GM21528 (cell line): ENCODE measurements around the gene EIF4H.
"Not testable (repeated sequence)": the region's sequence is repeated elsewhere in the genome, so short reads cannot be mapped to it uniquely, and the experiment has no call there.

Experiments
- ATAC-seq: cut with Tn5 transposase; IDR thresholded peaks from one replicate; pipeline ENCODE4 v1.9.1; 2021; ENCODE audit warnings: mild to moderate bottlenecking, moderate library complexity; ENCODE audit not compliant: unreplicated experiment, low FRiP score

The EIF4H gene

DNA sequence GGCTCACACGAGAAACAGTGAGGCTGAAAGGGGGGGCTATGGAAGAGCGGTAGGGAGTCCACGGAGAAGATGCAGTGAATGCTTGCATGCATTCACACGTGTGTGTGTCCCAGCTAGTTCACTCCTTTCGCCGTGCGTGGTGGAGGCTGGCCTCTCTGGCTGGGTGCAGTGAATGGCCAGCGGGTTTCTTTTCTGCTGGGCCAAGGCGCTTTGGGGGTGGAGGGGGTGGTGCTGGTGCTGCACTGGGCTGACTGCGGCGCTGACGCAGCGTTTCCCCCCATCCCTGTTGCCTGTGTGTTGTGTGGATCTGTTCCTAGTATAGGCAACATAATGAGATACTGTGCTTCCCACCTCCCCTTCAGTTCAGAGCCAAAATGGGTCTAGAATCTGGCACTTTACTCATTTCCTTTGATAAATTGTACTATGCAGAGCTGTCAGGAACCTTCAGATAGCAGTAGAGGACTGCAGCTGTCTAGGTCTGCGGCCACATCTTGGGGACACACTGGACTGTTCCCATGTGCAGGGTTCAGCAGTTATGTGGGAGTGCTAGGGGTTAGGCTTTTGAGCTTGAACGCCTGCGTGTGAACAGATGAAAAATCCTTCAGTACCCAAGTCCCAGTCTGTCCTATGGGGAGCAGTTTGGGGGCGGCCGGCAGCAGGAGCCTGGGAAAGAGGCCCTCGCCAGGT, 22.0 kb downstream of the EIF4H start:
- not testable (repeated sequence) for ATAC-seq

DNA sequence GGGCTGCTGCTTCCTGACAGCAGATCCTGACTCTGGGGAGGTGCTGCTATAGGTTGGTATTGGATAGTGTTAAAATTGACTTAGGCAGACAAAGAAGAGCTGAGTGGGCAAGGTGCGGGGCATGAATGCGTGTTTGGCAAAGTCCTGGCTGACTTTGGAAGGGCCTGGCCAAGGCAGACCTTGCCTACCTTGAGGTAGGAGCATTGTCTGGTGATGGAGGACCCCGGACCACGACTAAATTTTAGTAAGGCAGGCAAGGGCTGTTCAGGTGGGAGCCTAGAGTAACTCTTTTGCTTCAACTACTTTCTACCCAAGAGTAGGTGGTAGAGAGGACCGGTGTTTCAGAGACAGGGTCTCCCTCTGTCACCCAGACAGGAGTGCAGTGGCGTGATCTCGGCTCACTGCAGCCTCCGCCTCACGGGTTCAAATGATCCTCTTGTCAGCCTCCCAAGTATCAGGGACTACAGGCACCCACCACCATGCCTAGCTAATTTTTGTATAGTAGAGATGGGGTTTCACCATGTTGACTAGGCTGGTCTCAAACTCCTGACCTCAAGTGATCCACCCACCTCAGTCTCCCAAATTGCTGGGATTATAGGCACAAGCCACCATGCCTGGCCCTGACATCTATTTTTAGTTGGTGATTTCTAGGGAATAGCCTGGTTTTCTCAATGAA, 23.4 kb downstream of the EIF4H start:
- ATAC-seq = no peak

DNA sequence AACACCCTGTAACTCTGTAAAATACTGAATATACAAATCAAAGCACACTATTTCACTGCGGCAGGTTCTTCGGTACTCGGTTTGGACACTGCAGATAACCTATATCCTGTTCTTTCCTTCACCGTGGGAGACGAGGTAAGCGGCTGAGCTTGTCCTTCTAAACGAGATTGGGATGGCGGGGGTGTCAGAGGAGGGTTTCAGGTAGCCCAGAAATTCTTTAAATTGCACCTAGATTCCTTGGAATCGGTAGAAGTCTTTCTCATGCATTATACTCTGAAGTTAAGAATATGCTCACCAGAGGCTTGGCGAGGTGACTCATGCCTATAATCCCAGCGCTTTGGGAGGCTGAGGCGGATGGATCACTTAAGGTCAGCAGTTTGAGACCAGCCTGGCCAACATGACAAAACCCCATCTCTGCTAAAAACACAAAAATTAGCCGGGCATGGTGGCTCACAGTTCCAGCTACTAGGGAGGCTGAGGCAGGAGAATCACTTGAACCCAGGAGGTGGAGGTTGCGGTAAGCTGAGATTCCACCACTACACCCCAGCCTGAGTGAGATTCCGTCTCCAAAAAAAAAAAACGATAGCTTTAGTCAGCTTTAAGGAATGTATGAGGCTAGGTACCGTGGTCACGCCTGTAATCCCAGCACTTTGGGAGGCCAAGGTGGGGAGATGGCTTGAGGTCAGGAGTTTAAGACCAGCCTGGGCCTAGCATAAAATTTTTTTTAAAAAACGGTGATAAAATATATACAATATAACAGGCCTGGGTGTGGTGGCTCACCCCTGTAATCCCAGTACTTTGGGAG, 25.6 kb downstream of the EIF4H start:
- ATAC-seq = no peak

DNA sequence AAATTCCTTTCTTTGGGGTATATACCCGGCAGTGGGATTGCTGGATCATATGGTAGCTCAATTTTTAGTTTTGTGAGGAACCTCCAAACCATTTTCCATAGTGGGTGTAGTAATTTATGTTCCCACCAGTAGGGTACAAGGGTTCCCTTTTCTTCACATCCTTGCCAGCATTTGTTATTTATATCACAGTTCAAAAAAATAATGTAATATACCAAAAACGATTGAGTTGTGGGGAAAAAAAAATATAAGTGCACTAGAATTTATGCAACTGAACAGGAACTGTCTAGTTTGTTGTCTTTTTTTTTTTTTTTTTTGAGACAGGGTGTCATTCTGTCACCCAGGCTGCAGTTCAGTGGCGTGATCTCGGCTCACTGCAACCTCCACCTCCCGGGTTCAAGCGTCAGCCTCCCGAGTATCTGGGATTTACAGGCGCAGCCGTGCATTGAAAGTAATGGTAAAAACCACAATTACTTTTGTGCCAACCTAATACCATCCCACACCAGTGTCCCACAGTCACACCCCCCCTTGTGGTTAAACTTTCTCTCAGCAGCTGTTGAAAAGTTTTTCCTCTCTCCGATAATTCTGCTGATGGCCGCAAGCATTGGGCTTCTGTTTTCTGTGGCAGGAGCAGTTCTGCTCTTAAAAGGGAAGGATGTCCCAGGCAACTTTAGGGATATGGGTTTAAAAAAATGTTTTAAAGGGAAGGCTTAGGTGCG, 28.8 kb downstream of the EIF4H start:
- no peak for ATAC-seq

DNA sequence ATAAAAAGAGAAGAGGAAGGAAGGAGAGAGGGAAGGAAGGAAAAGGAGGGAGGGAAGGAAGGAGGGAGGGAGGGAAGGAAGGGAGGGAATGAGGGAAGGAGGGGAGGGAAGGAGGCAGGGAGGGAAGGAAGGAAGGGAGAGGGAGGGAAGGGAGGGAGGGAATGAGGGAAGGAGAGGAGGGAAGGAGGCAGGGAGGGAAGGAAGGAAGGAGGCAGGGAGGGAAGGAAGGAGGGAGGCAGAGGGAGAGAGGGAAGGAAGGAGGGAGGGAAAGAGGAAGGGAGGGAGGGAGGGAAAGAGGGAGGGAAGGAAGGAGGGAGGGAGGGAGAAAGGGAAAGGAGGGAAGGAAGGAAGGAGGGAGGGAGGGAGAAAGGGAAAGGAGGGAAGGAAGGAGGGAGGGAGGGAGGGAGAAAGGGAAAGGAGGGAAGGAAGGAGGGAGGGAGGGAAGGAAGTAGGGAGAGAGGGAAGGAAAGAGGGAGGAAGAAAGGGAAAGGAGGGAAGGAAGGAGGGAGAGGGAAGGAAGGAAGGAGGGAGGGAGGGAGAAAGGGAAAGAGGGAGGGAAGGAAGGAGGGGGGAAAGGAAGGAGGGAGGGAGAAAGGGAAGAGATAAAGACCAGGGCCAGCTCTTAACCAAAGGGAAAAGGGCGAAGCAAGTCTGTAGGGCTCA, 29.9 kb downstream of the EIF4H start:
- no peak for ATAC-seq

DNA sequence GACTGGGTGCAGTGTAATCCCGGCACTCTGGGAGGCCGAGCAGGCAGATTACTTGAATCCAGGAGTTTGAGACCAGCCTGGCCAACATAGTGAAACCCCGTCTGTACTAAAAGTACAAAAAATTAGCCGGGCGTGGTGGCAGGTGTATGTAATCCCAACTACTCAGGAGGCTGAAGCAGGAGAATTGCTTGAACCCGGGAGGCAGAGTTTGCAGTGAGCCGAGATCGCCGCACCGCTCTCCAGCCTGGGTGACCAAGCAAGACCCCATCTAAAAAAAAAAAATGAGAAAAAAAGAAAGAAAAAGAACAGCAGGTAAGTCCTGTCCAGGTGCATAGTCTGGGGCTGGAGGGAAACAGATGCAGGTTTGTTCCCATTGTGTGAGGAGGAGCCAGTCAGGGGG, 31.9 kb downstream of the EIF4H start:
- ATAC-seq = not testable (repeated sequence)

DNA sequence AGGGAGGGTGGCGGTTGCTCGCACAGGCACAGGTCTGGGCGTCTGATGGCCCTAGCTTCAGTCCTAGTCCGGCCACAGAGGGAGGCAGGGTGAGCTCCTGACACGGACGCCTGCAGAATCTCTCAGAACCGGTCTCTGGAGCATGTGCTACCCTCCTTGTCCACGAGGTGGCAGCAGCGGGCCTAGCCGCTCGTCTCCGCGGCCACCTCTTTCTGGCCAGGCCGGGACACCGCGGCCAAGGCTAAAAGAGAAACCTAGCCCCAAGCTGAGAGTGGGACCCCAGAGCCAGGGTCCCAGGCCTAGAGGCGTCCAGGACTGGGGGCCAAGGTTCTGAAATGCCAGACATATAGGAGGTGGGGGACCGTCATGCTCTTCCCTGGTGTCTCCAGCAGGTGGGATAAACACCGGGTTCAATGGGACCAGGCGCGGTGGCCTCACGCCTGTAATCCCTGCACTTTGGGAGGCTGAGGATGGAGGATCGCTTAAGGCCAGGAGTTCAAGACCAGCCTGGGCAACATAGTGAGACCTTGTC, 32.5 kb downstream of the EIF4H start:
- no peak for ATAC-seq

DNA sequence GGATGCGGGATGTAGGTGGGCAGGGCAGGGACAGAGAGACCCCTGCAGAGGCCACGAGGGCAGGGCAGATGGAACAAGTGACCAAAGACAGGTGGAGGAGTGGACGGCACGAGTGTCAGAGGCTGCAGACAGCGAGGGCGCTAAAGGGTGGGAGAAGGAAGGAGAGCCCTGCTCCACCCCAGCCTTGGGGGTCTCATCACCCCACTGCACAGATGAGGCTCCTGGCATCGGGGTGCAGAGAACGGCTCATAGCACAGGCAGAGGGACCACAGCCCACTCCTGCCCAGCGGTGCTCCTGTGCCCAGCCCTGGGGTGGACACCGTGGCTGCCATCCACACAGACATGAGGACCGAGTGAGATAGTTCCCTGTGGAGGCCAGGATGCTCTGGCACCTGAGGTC, 33.4 kb downstream of the EIF4H start:
- no peak for ATAC-seq

DNA sequence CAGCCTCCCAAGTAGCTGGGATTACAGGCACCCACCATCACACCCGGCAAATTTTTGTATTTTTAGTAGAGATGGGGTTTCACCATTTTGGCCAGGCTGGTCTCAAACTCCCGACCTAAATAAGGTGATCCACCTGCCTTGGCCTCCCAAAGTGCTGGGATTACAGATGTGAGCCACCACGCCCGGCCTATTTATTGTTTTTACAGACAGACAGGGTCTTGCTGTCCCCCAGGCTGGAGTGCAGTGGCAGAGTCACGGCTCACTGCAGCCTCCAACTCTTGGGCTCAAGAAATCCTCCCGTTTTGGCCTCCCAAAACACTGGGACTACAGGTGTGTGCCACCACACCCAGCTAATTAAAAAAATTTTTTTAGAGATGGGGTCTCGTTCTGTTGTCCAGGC, 34.1 kb downstream of the EIF4H start:
- not testable (repeated sequence) for ATAC-seq

DNA sequence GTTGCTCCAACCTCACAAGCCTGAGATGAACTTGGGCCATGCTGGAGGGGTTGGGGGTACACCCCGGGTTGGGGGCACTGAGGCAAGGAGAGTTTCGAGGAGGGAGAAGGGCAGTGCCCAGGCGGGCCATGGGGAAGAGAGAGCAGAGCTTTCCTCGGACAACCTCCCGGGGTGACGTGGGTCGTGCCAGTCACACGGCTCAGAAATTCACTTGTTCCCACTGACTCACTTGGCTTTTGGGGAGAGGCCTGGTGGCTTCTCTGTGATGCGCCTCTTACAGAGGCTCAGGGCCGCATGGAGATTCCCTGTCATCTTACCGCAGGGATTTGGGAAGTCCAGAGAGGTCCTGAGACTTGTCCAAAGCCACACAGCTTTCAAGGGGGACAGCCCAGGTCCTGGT, 38.5 kb downstream of the EIF4H start:
- ATAC-seq = no peak

DNA sequence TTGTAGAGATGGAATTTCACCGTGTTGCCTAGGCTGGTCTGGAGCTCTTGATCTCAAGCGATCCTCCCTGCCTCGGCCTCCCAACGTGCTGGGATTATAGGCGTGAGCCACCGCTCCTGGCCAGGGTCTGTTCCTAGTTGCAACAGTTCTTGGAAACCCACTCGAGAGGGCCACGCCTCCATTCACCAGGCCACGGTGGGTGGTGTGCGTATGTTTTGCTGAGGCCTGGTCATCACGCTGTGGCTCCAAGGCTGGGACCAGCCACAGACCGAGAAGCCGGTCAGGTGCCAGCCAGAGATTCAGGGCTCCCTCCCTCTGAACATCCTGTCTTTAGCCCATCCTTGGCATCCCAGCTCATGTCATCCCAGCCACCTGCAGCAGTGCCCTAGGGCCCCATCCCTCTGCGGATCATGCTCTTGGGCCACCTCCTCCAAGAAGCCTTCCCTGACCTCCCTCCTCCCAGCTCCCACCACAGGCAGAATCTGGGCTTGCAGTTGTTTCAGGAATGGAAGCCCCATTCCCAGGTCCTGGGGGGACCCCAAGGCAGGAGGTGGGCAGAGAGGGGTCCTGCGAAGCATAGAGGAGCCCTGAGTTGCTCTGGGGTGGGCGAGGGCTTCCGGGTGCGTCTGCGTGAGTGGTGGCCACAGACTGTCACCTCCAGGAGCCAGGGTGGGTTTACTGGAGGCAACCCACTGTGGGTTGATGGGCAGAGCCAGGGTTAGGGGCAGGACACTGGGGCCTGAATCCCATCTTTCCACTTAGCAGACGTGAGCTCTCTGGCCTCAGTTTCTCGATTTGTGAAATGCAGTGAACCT, 40.9 kb downstream of the EIF4H start:
- no peak for ATAC-seq

DNA sequence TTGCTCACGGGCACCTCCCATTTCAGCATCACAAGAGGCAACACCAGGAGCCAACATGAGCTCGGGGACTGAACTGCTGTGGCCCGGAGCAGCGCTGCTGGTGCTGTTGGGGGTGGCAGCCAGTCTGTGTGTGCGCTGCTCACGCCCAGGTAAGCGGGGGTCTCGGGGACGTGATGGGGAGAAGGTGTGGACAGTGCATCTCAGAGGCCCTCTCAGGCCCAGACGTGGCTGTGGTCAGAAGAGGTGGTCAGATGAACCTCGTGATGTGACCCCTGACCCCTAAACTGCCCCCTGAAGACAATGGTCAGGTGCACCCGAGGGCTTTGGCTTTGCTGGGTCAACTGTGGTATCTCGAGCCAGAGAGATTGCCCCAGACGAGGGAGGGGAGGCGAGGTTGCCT, 41.8 kb downstream of the EIF4H start:
- ATAC-seq = no peak

DNA sequence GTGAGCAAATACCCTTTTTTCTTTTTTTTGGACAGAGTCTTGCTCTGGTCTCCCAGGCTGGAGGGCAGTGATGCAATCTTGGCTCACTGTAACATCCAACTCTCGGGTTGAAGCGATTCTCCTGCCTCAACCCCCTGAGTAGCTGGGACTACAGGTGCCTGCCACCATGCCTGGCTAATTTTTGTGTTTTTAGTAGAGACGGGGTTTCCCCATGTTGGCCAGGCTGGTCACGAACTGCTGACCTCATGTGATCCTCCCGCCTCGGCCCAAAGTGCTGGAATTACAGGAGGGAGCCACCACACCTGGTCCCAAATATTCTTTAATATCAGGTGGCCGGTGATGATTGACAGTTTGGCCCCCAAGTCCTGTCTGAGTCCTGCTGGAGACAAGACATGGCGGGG, 42.2 kb downstream of the EIF4H start:
- no peak for ATAC-seq

DNA sequence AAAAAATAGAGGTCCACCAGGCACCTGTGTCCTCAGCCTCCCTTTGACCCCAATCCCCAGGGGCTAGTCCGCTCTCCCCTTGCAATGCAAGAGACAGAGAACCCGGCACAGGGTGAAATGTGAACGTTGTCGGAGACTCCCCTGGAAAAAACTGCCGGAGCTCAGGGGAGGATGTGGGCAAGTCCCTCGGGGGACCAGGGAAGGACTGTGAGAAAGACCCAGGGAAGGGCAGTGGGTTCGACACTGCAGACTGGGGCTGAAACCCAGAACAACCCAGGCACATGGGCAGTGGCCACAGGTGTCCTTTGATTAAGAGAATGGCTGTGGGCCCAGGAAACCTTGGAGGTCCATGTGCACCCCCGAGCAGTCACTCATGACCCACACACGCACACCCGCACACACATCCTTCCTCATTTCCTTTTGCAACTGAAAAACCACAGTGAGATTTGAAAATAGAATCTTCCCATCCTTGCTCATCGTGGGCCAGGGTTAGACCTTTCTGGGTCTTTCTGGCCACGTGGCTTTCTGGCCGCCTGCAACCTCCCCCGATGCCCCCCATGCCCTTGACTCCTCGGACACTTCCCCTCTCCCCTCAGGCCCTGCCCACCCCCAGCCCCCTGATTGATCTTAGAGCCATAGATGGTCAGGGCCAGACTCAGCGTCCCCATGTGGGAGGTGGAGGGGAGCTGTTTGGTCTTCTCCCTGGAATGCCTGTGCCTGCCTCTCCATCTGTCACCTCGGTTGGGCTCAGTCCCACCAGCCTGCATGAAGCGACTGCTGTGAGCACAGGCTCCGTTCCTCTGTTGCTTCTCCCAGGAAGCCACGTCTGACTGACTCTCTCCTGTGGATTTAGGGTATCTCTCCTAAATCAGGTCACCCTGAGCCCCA, 43.5 kb downstream of the EIF4H start:
- ATAC-seq = peak; percentile 48

DNA sequence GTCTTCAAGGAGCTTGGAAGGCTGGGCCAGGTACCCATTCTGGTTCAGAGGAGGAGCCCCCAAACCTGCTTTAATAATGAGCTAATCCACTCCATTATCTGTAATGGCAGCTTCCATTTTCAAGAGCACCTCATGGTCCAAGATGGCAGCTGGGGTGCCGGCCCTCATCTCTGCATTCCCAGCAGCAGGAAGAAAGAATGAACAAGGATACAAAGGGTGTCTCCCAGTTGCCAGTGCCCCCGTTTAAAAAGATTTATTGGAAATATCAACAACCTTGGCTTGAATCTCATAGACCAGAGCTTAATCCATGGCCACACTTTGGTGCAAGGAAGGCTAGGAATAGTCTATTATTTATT, 44.2 kb downstream of the EIF4H start:
- ATAC-seq = no peak

DNA sequence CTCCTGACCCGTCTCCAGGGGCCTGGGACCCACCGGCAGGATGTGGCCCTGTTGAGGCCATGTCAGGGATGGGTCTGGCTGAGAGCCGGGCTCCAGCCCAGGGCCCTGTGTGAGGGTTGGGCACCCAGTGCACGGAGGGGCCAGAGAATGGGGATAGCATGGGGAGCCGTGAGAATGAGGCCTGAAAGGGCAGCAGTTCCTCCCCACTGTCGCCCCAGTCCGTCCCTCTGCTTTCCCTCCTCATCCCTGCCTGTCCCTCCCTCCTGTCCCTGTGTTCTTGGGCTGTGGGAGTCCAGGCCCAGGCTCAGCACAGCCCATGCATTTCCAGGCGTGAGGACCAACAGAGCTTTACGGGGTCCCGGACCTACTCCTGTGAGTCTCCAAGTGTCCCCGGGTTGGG, 45.3 kb downstream of the EIF4H start:
- no peak for ATAC-seq

DNA sequence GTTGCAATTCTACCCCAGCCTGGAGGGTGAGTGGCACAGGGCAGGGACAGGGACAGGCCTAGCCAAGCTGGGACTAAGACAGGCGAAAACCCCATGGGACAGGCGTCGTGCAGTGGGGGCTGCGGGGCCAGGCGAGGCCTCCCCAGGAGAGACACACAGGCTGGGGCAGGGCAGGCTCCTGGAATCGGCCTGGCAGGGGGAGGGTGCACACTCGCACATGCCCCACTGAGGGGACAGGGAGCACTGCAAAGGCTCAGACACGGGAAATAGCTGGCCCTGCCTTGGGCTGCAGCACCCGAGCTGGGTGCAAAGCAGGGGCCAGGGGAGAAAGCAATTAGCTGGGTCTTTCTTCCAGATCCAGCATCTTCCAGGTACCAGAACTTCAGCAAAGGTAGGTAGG, 46.1 kb downstream of the EIF4H start:
- ATAC-seq = no peak

DNA sequence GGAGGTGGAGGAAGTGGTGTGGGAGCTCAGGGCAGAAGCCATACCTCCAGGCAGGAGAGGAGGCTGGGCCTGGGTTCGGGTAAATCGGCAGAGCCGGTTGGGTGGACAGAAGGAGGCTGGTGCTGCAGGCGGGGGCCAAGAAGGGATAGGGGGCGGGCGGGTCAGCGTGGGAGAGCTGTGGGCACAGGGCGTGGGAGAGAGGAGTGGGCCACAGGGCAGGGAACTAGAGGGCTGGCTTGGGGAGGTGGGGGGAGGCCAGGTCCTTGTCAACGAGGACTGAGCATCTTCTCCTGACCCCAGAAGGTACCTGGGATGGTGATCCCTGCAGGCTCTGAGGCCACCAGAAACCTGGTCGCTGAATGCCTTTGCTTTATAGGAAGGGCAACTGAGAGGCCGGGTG, 47.6 kb downstream of the EIF4H start:
- no peak for ATAC-seq
